Activated T-cell treated with anti-CD3 and anti-CD28 coated beads, Interleukin-2, amount 50 U/mL, for 72 hours (primary cell): ENCODE measurements around the gene PUM2. TPM values are rescaled to one million over a fixed set of nuclear protein-coding genes. Genes with fewer than 3 reads are reported as not detected.

ENCODE experiments used
- ATAC-seq, 2 donors: fragments of 150-1000 bp; cut with Tn5 transposase; replicated peaks in 1 of 2; 2 replicates each; pipeline ENCODE4 v1.10.0; 2021; ENCODE audit warnings: moderate library complexity in 2 of 2, mild to moderate bottlenecking in 1 of 2
- DNase-seq, 2 donors: peaks; one replicate each; pipeline ENCODE4 v3.0.0; 2021 to 2022; ENCODE audit warnings: mixed read lengths in 1 of 2
- H3K27ac Mint-ChIP-seq: one replicate; pipeline ENCODE4 v1.8.0; 2022; ENCODE audit warnings: mild to moderate bottlenecking, moderate library complexity, mixed read lengths
- H3K27me3 Mint-ChIP-seq: one replicate; pipeline ENCODE4 v1.8.0; 2022; ENCODE audit warnings: low read depth, mixed read lengths
- H3K36me3 Mint-ChIP-seq, 2 donors: one replicate each; pipeline ENCODE4 v1.8.0; 2022; ENCODE audit warnings: mixed read lengths in 2 of 2, mild to moderate bottlenecking in 1 of 2; ENCODE audit not compliant: insufficient read depth in 2 of 2
- H3K4me1 Mint-ChIP-seq: one replicate; pipeline ENCODE4 v1.8.0; 2022; ENCODE audit warnings: low read depth, mixed read lengths
- H3K4me3 Mint-ChIP-seq, 2 donors: one replicate each; pipeline ENCODE4 v1.8.0; 2022; ENCODE audit warnings: mild to moderate bottlenecking in 2 of 2, mixed read lengths in 2 of 2, moderate library complexity in 2 of 2
- H3K9me3 Mint-ChIP-seq, 2 donors: one replicate each; pipeline ENCODE4 v1.8.0; 2022; ENCODE audit warnings: mixed read lengths in 2 of 2
- total RNA-seq, 2 donors: library from RNA; stranded (reverse); gene quantifications; one replicate each; pipeline ENCODE4 v1.2.3, GENCODE V29; 2022

The PUM2 gene
- total RNA-seq, 2 donors from 2014 or later = 109 to 113 TPM

DNA sequence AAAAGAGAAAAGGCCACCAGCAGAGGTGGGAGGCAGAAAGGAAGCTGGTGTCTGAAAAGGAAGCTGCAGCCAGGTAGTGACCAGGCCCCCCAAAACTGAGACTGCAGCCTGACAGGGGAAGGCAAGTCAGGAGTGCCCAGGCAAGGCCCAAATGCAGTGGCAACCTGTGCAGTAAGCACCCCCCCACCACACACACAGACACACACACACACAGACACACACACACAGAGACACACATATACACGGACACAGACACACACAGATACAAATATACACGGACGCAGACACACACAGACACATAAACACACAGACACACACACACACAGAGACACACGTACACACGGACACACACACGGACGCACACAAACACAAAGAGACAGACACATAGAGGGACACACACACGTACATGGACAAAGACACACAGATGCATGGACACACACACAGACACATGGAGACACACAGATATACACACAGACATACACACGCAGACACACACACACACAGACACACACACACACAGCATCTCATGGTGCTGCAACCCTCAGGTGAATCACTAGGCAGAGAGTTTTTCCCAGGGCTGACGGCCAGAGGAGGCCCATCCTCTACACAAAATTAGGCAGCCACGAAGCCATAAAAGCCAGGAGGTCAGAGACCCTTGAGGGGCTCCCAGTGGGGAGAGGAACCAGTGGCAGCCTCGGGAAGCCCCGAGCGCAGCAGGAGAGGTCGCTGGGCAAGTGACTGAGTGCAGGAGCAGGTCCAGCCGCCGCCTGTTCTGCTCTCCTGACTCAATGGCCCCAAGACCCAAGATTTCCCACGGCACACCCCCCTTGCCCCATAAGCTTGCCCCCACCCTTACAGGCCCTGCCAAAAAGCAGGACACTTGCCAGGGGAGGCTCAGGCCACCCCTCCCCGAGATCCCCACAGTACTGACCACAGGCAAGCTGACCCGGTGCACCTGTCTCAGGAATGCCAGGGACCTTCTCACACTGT is 132.0 kb downstream of the PUM2 start:
- DNase-seq = no peak
- H3K4me3 Mint-ChIP-seq = no peak overlapping the region
- H3K36me3 Mint-ChIP-seq = no peaks in the 10 kb centered on the region
- H3K9me3 Mint-ChIP-seq = no peaks in the 10 kb centered on the region
- H3K4me1 Mint-ChIP-seq = no peaks in the 10 kb centered on the region
- no peak overlapping the region for H3K27ac Mint-ChIP-seq
- ATAC-seq = no peak
- peaks cover 47% of the 10 kb centered on the region for H3K27me3 Mint-ChIP-seq

DNA sequence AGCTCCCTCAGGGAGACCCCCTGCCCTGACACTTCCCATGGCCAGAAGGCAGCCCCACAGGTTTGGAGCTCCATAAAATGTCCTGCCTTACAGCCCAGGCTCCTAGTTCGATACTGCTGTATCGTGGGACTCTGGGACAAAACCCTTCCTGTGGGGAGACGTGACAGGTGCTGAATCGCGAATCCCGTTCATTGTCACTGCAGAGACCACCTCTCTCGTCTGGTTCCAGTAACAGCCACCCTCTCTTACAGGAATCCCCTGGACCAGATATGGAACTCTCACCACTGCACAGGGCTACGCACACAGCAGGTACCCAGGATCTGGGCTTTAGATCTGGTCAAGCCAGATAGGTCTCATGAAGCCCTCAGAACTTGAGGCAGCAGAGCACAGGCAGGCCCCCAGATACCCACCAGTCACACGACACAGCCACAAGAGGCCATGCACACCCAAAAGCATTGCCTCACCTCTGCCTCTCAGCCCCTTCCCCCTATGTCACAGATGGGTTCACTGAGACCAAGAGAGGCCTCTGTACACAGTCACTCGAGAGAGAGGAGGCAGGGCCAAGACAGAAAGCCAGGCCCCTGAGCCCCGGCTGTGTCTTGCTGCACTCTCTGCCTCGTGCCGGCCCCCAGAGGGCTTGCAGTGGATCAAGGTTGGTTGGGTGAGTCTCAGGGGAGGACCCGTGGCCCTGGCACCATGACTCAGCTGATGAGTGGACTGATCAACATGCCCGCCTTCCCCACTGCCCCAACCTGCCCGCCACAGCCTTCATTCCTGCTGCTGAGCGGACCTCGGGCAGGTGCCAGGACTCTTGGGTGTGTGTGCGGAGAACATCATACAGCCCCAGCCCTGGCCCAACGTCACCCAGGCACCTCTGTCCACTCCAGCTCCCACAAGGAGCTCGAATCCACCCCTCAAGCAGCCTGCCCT is 133.3 kb downstream of the PUM2 start:
- Mint-ChIP-seq H3K4me1 (no peaks in the 10 kb centered on the region), H3K27ac (no peak overlapping the region), H3K27me3 (peaks cover 39% of the 10 kb centered on the region), H3K36me3 (no peaks in the 10 kb centered on the region), H3K4me3 (no peak overlapping the region), H3K9me3 (no peaks in the 10 kb centered on the region)
- ATAC-seq (no peak), DNase-seq (no peak)

DNA sequence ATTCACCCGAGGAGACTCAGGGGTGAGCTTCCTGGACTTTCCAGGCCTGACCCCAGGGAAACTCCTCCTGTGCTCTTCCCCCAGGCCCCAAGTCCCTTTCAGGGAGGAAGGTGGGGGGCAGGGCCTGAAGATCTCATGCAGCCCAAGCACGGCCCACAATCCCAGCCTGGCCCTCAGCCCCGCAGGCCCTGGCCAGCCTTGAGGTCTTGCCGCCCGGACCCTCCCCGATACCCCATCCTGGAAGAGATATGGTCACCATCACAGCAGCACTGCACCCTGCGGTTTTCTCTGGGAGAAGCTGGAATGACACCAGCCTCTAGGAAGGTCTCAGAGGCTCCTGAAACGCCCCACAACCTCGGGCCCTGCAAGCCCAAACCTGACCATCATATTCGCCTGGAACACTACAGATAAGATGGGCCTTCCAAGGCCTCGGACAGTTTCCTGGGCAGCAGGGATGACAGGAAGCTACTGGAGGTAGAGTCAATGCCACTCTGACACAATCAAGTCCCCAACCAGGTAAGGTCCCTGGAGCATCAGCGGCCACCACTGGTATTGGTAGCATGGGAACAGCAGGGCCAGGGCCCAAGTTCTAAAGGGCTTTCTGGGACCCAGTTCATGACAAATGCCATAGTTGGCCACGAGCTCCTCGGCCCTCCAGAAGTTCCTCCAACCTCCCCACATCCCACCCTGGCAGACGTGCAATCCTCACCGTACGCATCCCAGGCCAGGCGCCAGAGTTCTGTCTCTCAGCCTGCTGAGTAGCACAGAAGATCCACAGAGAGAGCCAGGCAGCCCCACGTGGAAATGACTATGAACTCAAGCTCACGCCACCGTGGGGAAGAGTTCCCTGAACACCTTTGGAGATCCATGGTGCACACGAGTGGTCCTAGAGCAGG is 134.3 kb downstream of the PUM2 start:
- Mint-ChIP-seq H3K27me3 (peaks cover 31% of the 10 kb centered on the region), H3K36me3 (no peaks in the 10 kb centered on the region), H3K4me1 (no peaks in the 10 kb centered on the region), H3K9me3 (no peaks in the 10 kb centered on the region), H3K4me3 (no peak overlapping the region), H3K27ac (no peak overlapping the region)
- ATAC-seq (no peak), DNase-seq (no peak)

DNA sequence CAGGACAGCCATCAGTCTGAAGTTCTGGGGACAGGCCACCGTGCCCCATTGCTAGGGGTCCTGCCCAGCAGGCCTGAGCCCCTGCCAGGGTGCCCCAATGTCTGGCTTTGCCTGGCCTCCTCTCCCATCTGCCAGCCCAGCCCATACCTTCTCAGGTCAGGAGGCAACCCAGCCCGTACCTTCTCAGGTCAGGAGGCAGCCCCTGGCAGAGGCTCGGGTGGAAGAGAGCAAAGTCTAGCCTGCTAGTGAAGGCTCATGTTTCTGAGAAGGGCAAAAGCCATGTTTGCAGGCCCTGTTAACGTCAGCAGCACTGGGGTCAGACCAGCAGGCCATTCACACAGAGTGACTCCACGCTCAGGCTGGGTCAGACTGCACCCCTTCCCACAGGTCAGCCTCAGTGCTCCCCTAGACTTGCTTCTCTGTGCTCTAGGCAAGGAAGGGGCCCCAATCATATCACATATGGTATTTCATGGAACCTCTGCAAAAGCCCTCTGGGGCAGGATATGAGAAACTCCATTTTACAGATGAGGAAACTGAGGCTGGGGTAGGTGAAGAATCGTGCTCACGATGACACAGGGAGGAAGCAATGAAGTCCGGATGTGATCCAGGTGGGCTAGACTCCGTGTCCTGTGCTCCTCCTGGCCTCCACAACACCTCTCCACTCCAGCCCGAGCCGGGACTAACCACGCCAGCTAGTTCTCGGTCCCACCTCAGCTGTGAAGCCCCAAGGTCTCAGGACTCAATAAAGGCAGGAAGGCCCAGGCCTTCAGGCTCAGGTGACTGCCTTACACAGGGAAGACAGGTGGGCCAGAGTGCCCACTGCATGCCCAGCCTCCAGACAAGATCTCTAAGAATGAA is 135.2 kb downstream of the PUM2 start:
- H3K4me3 Mint-ChIP-seq = no peak overlapping the region
- DNase-seq (no peak), ATAC-seq (no peak)
- peaks cover 21% of the 10 kb centered on the region for H3K27me3 Mint-ChIP-seq
- no peaks in the 10 kb centered on the region for H3K36me3 Mint-ChIP-seq
- no peak overlapping the region for H3K27ac Mint-ChIP-seq
- H3K4me1 Mint-ChIP-seq = no peaks in the 10 kb centered on the region
- H3K9me3 Mint-ChIP-seq = no peaks in the 10 kb centered on the region

DNA sequence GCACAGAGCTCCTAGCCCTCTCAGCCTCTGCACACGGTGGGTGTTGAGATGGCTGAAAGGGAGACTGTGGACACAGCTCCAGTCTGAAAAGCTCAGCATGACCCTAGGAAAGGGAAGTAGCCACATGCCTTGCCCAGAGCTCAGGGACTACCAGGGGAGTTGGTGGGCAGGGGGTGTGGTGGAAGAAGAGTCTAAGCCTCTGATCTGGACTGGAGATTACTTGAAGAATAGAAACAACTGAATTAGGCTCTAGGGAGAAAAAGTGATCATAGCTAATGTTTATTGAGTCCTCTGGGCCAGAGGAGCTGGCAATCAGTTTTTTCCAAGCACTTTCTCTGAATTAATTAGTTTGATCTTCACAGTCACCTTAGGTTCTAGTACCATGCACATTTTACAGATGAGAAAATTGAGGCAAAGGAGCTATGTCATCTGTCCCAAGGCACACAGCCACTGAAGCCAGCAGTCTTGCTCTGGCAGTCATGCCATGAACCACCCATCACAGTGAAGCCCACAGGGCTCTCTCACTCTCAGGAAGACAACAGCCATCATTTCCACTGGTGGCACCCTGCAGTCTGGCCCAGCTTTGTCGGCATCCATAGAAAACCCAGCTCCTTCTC is 136.0 kb downstream of the PUM2 start:
- Mint-ChIP-seq H3K36me3 (no peaks in the 10 kb centered on the region), H3K4me1 (no peaks in the 10 kb centered on the region), H3K27ac (no peak overlapping the region), H3K4me3 (no peak overlapping the region), H3K27me3 (peaks cover 14% of the 10 kb centered on the region), H3K9me3 (no peaks in the 10 kb centered on the region)
- ATAC-seq = no peak
- no peak for DNase-seq

DNA sequence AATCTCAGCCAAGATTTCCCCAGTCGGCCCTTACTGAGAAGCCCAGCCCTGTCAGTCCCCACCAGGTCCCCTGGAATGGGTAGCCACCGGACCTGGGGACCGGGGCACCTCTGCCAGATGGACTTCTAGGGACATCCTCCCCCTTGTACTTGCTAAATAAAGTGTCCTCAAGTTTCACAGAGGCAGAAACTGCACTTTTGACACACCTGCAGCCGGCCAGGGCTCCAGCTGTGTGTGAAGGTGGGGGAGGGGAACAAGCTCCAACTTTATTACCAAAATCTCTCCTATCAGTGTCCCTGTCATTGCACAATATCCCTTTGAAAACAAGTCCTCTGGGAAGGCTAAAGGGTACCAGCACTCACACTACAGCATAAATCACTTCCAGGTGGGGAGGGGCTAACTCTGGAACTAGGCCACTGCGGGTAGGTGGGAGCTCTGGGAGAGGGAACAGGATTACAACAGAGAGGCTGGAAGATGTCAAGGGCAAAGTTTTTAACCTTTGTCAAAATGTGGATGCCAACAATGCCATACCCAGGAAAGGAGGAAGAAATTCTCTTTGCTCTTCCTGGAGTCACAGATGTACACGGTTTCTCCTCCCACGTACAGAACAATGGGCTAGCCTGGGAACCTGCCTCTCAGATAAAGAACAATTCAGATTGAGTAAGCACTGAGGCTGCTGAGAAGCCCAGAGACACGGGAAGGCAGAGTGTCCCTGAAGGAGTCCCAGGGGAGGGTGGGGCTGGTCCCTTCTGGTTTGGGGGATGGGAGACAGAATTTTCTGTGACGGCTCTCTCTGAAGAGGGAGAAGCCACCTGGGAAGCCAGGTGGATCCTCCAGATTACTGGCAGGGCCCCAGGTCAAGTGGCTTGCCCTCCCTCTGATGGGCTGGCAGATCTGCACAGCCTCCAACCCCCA is 136.7 kb downstream of the PUM2 start:
- no peak overlapping the region for H3K27ac Mint-ChIP-seq
- peaks cover 8% of the 10 kb centered on the region for H3K27me3 Mint-ChIP-seq
- no peaks in the 10 kb centered on the region for H3K4me1 Mint-ChIP-seq
- DNase-seq (no peak), ATAC-seq (no peak)
- no peaks in the 10 kb centered on the region for H3K9me3 Mint-ChIP-seq
- no peak overlapping the region for H3K4me3 Mint-ChIP-seq
- no peaks in the 10 kb centered on the region for H3K36me3 Mint-ChIP-seq

DNA sequence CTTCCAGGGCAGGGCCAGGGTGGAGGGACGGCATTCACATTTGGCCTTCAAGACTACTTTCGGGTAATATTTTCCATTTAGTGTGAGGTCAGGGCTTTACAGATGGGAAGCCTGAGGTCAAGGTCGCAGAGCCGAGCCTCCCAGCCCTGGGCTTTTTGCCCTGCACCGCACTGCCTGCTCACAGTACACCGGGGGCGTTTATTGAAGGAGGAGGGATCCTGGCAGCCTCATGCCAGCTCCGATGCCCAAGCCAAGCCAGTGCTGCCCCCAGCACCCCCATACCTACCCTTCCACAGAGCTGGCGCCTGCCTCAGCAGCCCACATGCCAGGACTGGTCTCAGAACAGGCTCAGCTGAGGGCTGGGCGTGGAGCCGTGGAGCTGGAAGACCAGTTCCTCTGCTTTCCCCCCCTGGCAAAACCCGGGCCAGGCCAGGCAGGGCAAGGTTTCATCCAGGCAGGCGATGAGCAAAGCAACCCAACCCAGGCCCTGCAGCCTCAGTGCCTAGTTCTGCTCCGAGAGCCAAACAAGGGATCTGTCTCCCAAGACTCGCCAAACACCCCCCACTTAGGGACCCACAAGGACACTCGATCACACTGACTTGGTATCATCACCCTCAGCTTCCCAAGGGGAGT is 137.7 kb downstream of the PUM2 start:
- Mint-ChIP-seq H3K4me3 (no peak overlapping the region), H3K27me3 (no peaks in the 10 kb centered on the region), H3K4me1 (no peaks in the 10 kb centered on the region), H3K36me3 (no peaks in the 10 kb centered on the region), H3K9me3 (no peaks in the 10 kb centered on the region), H3K27ac (no peak overlapping the region)
- no peak for ATAC-seq
- no peak for DNase-seq

DNA sequence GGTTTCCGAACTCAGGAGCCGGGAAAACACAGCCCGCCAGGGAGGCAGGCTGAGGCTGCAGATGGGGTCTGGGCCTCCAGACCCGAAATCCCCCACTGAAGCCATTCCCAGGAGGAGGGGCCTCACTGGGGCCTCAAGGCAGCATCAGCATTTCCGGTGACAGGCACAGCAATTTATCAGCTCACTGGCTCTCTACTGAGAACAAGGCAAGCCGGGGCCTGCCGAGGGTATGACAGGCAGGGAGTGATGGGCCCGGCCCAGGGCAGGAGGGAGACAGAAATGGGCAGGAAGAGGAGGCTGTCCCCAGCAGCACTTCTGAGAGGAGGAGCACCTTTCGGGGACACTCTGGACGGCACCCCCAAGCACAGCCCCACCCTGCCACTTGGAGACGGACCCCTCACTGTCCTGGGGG is 138.2 kb downstream of the PUM2 start:
- DNase-seq = no peak
- no peaks in the 10 kb centered on the region for H3K27me3 Mint-ChIP-seq

DNA sequence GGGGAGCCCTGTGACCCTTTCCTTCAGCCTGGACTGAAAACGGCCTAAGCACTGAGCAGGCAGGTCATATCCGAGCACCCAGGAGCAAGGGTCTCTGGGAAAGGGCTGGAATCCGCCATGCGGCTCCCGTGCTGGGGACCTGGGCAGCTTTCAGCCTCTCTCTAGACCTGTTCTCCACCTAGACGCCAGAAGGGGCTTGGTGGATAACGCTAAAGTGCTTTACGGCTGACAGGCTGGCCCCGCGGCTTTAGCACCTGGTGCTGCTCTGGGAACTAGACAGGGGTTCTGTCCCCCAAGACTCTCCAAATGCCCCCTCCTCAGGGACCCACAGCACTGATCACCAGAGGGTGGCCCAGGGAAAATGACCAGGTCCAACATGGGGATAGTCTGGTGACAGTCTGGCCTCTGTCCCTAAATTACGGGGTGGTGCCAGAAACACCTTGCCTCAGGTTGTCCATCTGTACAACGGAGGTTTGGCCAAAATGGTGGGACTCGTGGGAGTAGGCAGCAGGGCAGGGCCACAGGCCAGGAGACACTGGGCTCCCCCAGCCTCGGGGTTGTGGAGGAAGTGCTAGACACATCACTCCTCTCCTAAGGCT is 138.7 kb downstream of the PUM2 start:
- Mint-ChIP-seq H3K4me1 (no peaks in the 10 kb centered on the region), H3K27ac (no peak overlapping the region), H3K36me3 (no peaks in the 10 kb centered on the region)

More for the DNA sequence above, 138.2 kb downstream of the PUM2 start:
- Mint-ChIP-seq H3K4me1 (no peaks in the 10 kb centered on the region), H3K9me3 (no peaks in the 10 kb centered on the region), H3K36me3 (no peaks in the 10 kb centered on the region), H3K4me3 (no peak overlapping the region), H3K27ac (no peak overlapping the region)
- peak in 1 of 2 donors; percentile 26 for ATAC-seq

DNA sequence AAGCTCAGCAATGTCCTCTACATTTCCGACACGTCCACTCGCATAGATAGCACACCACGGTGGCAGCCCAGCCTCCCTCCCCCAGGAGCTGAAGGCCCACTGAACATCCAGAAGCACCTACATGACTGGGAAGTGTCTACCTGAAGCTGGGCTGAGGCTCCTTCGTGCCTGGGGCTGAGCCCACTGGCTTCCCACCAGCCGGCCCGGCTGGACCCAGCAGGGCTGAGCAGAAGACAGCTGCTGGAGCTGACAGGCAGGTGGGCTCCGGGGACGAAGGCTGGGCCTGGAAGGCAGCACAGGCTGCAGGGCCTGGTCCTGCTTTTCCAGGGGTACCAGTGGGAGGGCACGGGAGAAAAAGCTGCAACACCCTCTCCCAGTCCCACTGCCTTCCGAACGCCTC is 139.2 kb downstream of the PUM2 start:
- no peak for DNase-seq
- no peak for ATAC-seq
- H3K27ac Mint-ChIP-seq = no peak overlapping the region
- H3K36me3 Mint-ChIP-seq = no peaks in the 10 kb centered on the region
- no peaks in the 10 kb centered on the region for H3K9me3 Mint-ChIP-seq
- H3K4me1 Mint-ChIP-seq = no peaks in the 10 kb centered on the region
- no peaks in the 10 kb centered on the region for H3K27me3 Mint-ChIP-seq
- H3K4me3 Mint-ChIP-seq = no peak overlapping the region

More for the DNA sequence above, 138.7 kb downstream of the PUM2 start:
- ATAC-seq (no peak), DNase-seq (no peak)
- H3K9me3 Mint-ChIP-seq = no peaks in the 10 kb centered on the region
- no peak overlapping the region for H3K4me3 Mint-ChIP-seq
- H3K27me3 Mint-ChIP-seq = no peaks in the 10 kb centered on the region
